Activated naive CD4-positive, alpha-beta T cell treated with anti-CD3 and anti-CD28 coated beads, Interleukin-2, amount 50 U/mL, for 16 hours (primary cell): ENCODE data around the gene KRTAP10-5.
"Not testable (repeated sequence)": the region's sequence is repeated elsewhere in the genome, so short reads cannot be mapped to it uniquely, and the experiment has no call there.

Experiments
- DNase-seq: peaks from one replicate; pipeline ENCODE4 v3.0.0-alpha.2; 2020

KRTAP10-5 gene

GRCh38 chr21:44610157-44610843 lies 29.9 kb upstream of the KRTAP10-5 start:
- not testable (repeated sequence) for DNase-seq

GRCh38 chr21:44609193-44609592 lies 28.8 kb upstream of the KRTAP10-5 start:
- DNase-seq: no peak

- DNase-seq: no peak
These were observed 26.1 kb upstream of the KRTAP10-5 start for GRCh38 chr21:44606495-44606894.

GRCh38 chr21:44603911-44604310 lies 23.5 kb upstream of the KRTAP10-5 start:
- DNase-seq: no peak

- no peak for DNase-seq
These were observed 22.9 kb upstream of the KRTAP10-5 start for GRCh38 chr21:44603109-44603875.

GRCh38 chr21:44602463-44602850 lies 22.1 kb upstream of the KRTAP10-5 start:
- DNase-seq: no peak

GRCh38 chr21:44601596-44602462 lies 21.4 kb upstream of the KRTAP10-5 start:
- DNase-seq: no peak

GRCh38 chr21:44601091-44601490 lies 20.7 kb upstream of the KRTAP10-5 start:
- not testable (repeated sequence) for DNase-seq

GRCh38 chr21:44600118-44600978 lies 19.9 kb upstream of the KRTAP10-5 start, which contains the start of gene KRTAP10-7:
Gene KRTAP10-7 (plus strand): TSS chr21:44600597. CDS start chr21:44600622, 25 bp downstream.
- DNase-seq: not testable (repeated sequence)

- no peak for DNase-seq
These were observed 19.0 kb upstream of the KRTAP10-5 start for GRCh38 chr21:44599264-44600029.

- DNase-seq: no peak
These were observed 17.7 kb upstream of the KRTAP10-5 start for GRCh38 chr21:44598061-44598460.

GRCh38 chr21:44596068-44596725 lies 15.8 kb upstream of the KRTAP10-5 start:
- no peak for DNase-seq

GRCh38 chr21:44595524-44595923 lies 15.1 kb upstream of the KRTAP10-5 start:
- no peak for DNase-seq

GRCh38 chr21:44594406-44594916 lies 14.1 kb upstream of the KRTAP10-5 start:
- DNase-seq: no peak

- DNase-seq: no peak
These were observed 13.4 kb upstream of the KRTAP10-5 start for GRCh38 chr21:44593598-44594405.

- DNase-seq: no peak
These were observed 12.3 kb upstream of the KRTAP10-5 start, which contains the start of gene KRTAP10-6 for GRCh38 chr21:44592446-44593311. Gene KRTAP10-6 (minus strand): TSS chr21:44592505. CDS start chr21:44592484, 21 bp downstream.

- DNase-seq: not testable (repeated sequence)
These were observed 11.4 kb upstream of the KRTAP10-5 start for GRCh38 chr21:44591801-44592130.
